DOHH2 (cell line): ENCODE results near the gene OR2G3.

ENCODE experiments used
- H3F3A ChIP-seq: fragments of 200-600 bp; sonication (generic), shearing (Covaris generic); 2 replicates; pipeline ENCODE4 v1.6.0; 2016; ENCODE audit warnings: antibody characterized with exemption, mild to moderate bottlenecking; ENCODE audit not compliant: control insufficient read depth, insufficient read depth
- H3K27ac ChIP-seq: fragments of 200-600 bp; sonication (generic); 2 replicates; pipeline ENCODE4 v1.5.1; 2014; ENCODE audit warnings: low read depth, mild to moderate bottlenecking, low read length, moderate library complexity
- H3K27me3 ChIP-seq: fragments of 200-600 bp; sonication (generic); 2 replicates; pipeline ENCODE4 v1.6.1; 2014; ENCODE audit warnings: mild to moderate bottlenecking, low read length, mixed read lengths; ENCODE audit not compliant: control insufficient read depth
- H3K36me3 ChIP-seq: fragments of 200-600 bp; sonication (generic); 2 replicates; pipeline ENCODE4 v1.6.1; 2014; ENCODE audit warnings: mild to moderate bottlenecking, low read length, moderate library complexity, mixed read lengths; ENCODE audit not compliant: control insufficient read depth
- H3K4me1 ChIP-seq: fragments of 200-600 bp; sonication (generic); 2 replicates; pipeline ENCODE4 v1.6.1; 2014; ENCODE audit warnings: mild to moderate bottlenecking, low read length, mixed read lengths; ENCODE audit not compliant: control insufficient read depth
- H3K4me2 ChIP-seq: fragments of 200-600 bp; sonication (generic); 2 replicates; pipeline ENCODE4 v1.6.0; 2014; ENCODE audit warnings: mild to moderate bottlenecking, low read length, moderate library complexity
- H3K4me3 ChIP-seq: fragments of 200-600 bp; sonication (generic); 2 replicates; pipeline ENCODE4 v1.5.1; 2014; ENCODE audit warnings: mild to moderate bottlenecking, low read length, mixed read lengths
- H3K79me2 ChIP-seq: fragments of 200-600 bp; sonication (generic); 2 replicates; pipeline ENCODE4 v1.6.1; 2014; ENCODE audit warnings: mild to moderate bottlenecking, low read length, mixed read lengths; ENCODE audit not compliant: control insufficient read depth
- H3K9me2 ChIP-seq: fragments of 200-600 bp; sonication (generic); replicated peaks from 2 replicates; pipeline ENCODE4 v1.6.1; 2014; ENCODE audit warnings: mild to moderate bottlenecking, low read length, mixed read lengths; ENCODE audit not compliant: control insufficient read depth
- H3K9me3 ChIP-seq: fragments of 200-600 bp; sonication (generic); 2 replicates; pipeline ENCODE4 v1.6.1; 2014; ENCODE audit warnings: antibody characterized with exemption, low read length, mixed read lengths; ENCODE audit not compliant: control insufficient read depth, insufficient read depth
- H4K20me1 ChIP-seq: fragments of 200-600 bp; sonication (generic); 2 replicates; pipeline ENCODE4 v1.6.0; 2014; ENCODE audit warnings: low read depth, mild to moderate bottlenecking, antibody characterized with exemption, low read length, moderate library complexity; ENCODE audit not compliant: control insufficient read depth, insufficient read depth
- CTCF ChIP-seq: fragments of 200-600 bp; sonication (generic); IDR thresholded peaks from one replicate; pipeline ENCODE4 v1.5.1; 2014; ENCODE audit warnings: antibody characterized with exemption, mild to moderate bottlenecking, low read depth, low read length; ENCODE audit not compliant: poor library complexity, severe bottlenecking
- EZH2phosphoT487 ChIP-seq: fragments of 200-600 bp; sonication (generic); IDR thresholded peaks from 2 replicates; pipeline ENCODE4 v1.6.1; 2017; ENCODE audit warnings: borderline replicate concordance, mild to moderate bottlenecking, antibody characterized with exemption, low read length, moderate library complexity, mixed read lengths

OR2G3 gene

GRCh38 chr1:247627951-247628350, 22.6 kb downstream of the OR2G3 start:
- H3K36me3 ChIP-seq: no peaks in the 10 kb centered on the region

GRCh38 chr1:247638011-247638410, 32.6 kb downstream of the OR2G3 start:
- TF ChIP-seq CTCF (no peak), EZH2phosphoT487 (no peak)
- Histone ChIP-seq H4K20me1 (no peaks in the 10 kb centered on the region), H3F3A (no peaks in the 10 kb centered on the region), H3K27ac (no peak overlapping the region), H3K27me3 (no peaks in the 10 kb centered on the region), H3K9me3 (no peaks in the 10 kb centered on the region), H3K36me3 (no peaks in the 10 kb centered on the region), H3K9me2 (no peaks in the 10 kb centered on the region), H3K4me1 (no peaks in the 10 kb centered on the region), H3K4me3 (no peak overlapping the region), H3K79me2 (no peaks in the 10 kb centered on the region), H3K4me2 (no peak overlapping the region)

More at GRCh38 chr1:247627951-247628350, 22.6 kb downstream of the OR2G3 start:
- Histone ChIP-seq H3K4me1 (no peaks in the 10 kb centered on the region), H4K20me1 (no peaks in the 10 kb centered on the region), H3F3A (no peaks in the 10 kb centered on the region), H3K27me3 (no peaks in the 10 kb centered on the region), H3K4me3 (no peak overlapping the region), H3K9me2 (no peaks in the 10 kb centered on the region), H3K9me3 (no peaks in the 10 kb centered on the region), H3K79me2 (no peaks in the 10 kb centered on the region), H3K27ac (no peak overlapping the region), H3K4me2 (no peak overlapping the region)
- TF ChIP-seq CTCF (no peak), EZH2phosphoT487 (no peak)

DNA sequence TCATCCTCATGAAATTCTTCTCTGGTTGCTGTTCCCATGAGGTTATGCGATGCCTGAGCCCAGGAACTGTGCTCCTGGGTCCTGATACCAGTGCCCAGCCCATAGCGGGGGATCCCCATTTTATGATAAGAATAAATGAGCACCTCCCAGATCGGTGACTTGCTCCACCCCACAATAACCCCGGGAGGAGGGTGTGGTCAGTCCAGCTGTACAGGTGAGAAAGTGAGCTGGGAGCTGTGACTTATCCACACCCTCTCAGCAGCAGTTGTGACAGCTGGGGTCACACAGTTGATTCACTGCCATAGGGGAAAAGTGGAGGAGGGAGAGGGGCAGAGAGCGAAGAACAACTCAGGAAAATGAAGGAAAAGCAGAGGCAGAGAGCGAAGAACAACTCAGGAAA, 33.4 kb downstream of the OR2G3 start:
- Histone ChIP-seq H3K27ac (no peak overlapping the region), H3K9me2 (no peaks in the 10 kb centered on the region), H3K4me3 (no peak overlapping the region), H3K9me3 (no peaks in the 10 kb centered on the region), H3K27me3 (no peaks in the 10 kb centered on the region), H3K4me1 (no peaks in the 10 kb centered on the region), H3K36me3 (no peaks in the 10 kb centered on the region), H3K79me2 (no peaks in the 10 kb centered on the region), H4K20me1 (no peaks in the 10 kb centered on the region), H3K4me2 (no peak overlapping the region), H3F3A (no peaks in the 10 kb centered on the region)
- TF ChIP-seq CTCF (no peak), EZH2phosphoT487 (no peak)
